ENCODE results near the gene MAP3K6. TPM values are rescaled to one million over a fixed set of nuclear protein-coding genes. Genes with fewer than 3 reads are reported as not detected.

Gene MAP3K6
- total and polyA plus RNA-seq, 4 donors, result 1.3 to 8.3 (median 4.0) TPM

- Histone ChIP-seq H3K4me3 (ENCODE audit: low read depth in 1 of 3, low read length in 3 of 3) (no peak overlapping the region), H3K36me3 (ENCODE audit: control insufficient read depth in 4 of 4, insufficient read depth in 3 of 4, low read depth in 1 of 4, low read length in 3 of 4) (no peaks in the 10 kb centered on the region), H3K27ac (ENCODE audit: low read depth in 1 of 2, low read length in 2 of 2) (no peak overlapping the region), H3K9me3 (ENCODE audit: control insufficient read depth in 4 of 4, low read length in 3 of 4) (no peaks in the 10 kb centered on the region), H3K27me3 (ENCODE audit: control insufficient read depth in 4 of 4, insufficient read depth in 4 of 4, low read length in 3 of 4) (no peaks in the 10 kb centered on the region), H3K4me1 (ENCODE audit: control insufficient read depth in 4 of 4, insufficient read depth in 4 of 4, low read length in 3 of 4) (peaks cover under 1 to 18% (median 8%) of the 10 kb centered on the region in 4 donors), H3K9ac (ENCODE audit: low read depth in 1 of 2, low read length in 2 of 2) (no peak overlapping the region)
- TF ChIP-seq SP1 (IDR thresholded peaks at IDR 0.05), result no peak
- TF ChIP-seq GABPA (IDR thresholded peaks at IDR 0.05 in 1 of 2, conservative IDR thresholded peaks at IDR 0.05 in 1 of 2), result no peak
- no peak for TF ChIP-seq YY1 (IDR thresholded peaks at IDR 0.05)
- no peak for TF ChIP-seq NR2F2 (IDR thresholded peaks at IDR 0.05)
- no peak for TF ChIP-seq TAF1 (conservative IDR thresholded peaks at IDR 0.05)
- TF ChIP-seq EGR1 (IDR thresholded peaks at IDR 0.05; ENCODE audit: low read depth in 2 of 2), result no peak
- TF ChIP-seq RAD21 (IDR thresholded peaks at IDR 0.05), result no peak
- no peak for TF ChIP-seq FOXA2 (IDR thresholded peaks at IDR 0.05)
- no peak for TF ChIP-seq HNF4G (IDR thresholded peaks at IDR 0.05)
- no peak for TF ChIP-seq FOXA1 (IDR thresholded peaks at IDR 0.05)
- no peak for TF ChIP-seq CTCF (IDR thresholded peaks at IDR 0.05; ENCODE audit: low read depth, low read length, missing input control)
- WGBS, result 91% methylated on average over 13 of the region's 13 CpGs
- no peak for DNase-seq (ENCODE audit: low spot score)
These were observed 10.5 kb downstream of the MAP3K6 start for GRCh38 chr1:27356277-27356618.

- Histone ChIP-seq H3K27ac (ENCODE audit: low read depth in 1 of 2, low read length in 2 of 2) (no peak overlapping the region), H3K27me3 (ENCODE audit: control insufficient read depth in 4 of 4, insufficient read depth in 4 of 4, low read length in 3 of 4) (no peaks in the 10 kb centered on the region), H3K9me3 (ENCODE audit: control insufficient read depth in 4 of 4, low read length in 3 of 4) (no peaks in the 10 kb centered on the region), H3K36me3 (ENCODE audit: control insufficient read depth in 4 of 4, insufficient read depth in 3 of 4, low read depth in 1 of 4, low read length in 3 of 4) (no peaks in the 10 kb centered on the region), H3K9ac (ENCODE audit: low read depth in 1 of 2, low read length in 2 of 2) (no peak overlapping the region), H3K4me1 (ENCODE audit: control insufficient read depth in 4 of 4, insufficient read depth in 4 of 4, low read length in 3 of 4) (peaks cover 3 to 22% (median 11%) of the 10 kb centered on the region in 4 donors), H3K4me3 (ENCODE audit: low read depth in 1 of 3, low read length in 3 of 3) (no peak overlapping the region)
- no peak for DNase-seq (ENCODE audit: low spot score)
- TF ChIP-seq HNF4A (conservative IDR thresholded peaks at IDR 0.05) (no peak), RXRA (IDR thresholded peaks at IDR 0.05) (no peak), GABPA (IDR thresholded peaks at IDR 0.05 in 1 of 2, conservative IDR thresholded peaks at IDR 0.05 in 1 of 2) (no peak), MAX (IDR thresholded peaks at IDR 0.05) (no peak), REST (IDR thresholded peaks at IDR 0.05) (no peak), HNF4G (IDR thresholded peaks at IDR 0.05) (no peak), NR2F2 (IDR thresholded peaks at IDR 0.05) (no peak), ATF3 (IDR thresholded peaks at IDR 0.05) (no peak), ZBTB33 (IDR thresholded peaks at IDR 0.05) (no peak)
- WGBS, result 90% methylated on average over 5 of the region's 5 CpGs
These were observed 11.1 kb downstream of the MAP3K6 start for GRCh38 chr1:27355683-27356082.

Measured in liver (tissue), 9 donors.